GM12878 (cell line): Measurements from ENCODE around the gene CSRNP2. TPM values are rescaled to one million over a fixed set of nuclear protein-coding genes. Genes with fewer than 3 reads are reported as not detected.

Source experiments
- ATAC-seq: fragments of 200-7000 bp; cut with Tn5 transposase; 3 replicates; pipeline ENCODE4 v1.9.1; 2020; ENCODE audit warnings: mild to moderate bottlenecking, moderate library complexity
- BruUV-seq: library from RNA; stranded (reverse); fragments of 400-500 nt; replicated peaks from 2 replicates; lab custom pipeline; 2021; lab: Mats Ljungman, UMichigan
- CTCF ChIA-PET: fragments of 300-600 bp; sonication (Branson Sonifier 250); formaldehyde crosslinking; extraction: SDS; loops from one replicate; lab custom pipeline; 2021; ENCODE audit warnings: inconsistent platforms; lab: Yijun Ruan, JAX
- POLR2A ChIA-PET: fragments of 350-600 bp; formaldehyde crosslinking; extraction: SDS; loops from one replicate; lab custom pipeline; 2021; ENCODE audit warnings: inconsistent platforms; lab: Charles Lee
- RAD21 ChIA-PET: fragments of 300-600 bp; sonication (Branson Sonifier 250); formaldehyde crosslinking; loops from one replicate; lab custom pipeline; 2023; ENCODE audit warnings: antibody characterized with exemption; ENCODE audit not compliant: unreplicated experiment; lab: Charles Lee
- SMC1A ChIA-PET: fragments of 300-600 bp; sonication (Branson Sonifier 250); formaldehyde crosslinking; loops from one replicate; lab custom pipeline; 2023; ENCODE audit not compliant: unreplicated experiment, uncharacterized antibody; lab: Charles Lee
- DNase-seq: peaks from one replicate; pipeline ENCODE4 v3.0.0-alpha.2; 2011; ENCODE audit warnings: low read depth, low spot score
- FAIRE-seq: peaks from 3 replicates; lab custom pipeline; 2011; peaks lifted over from hg19 to GRCh38; lab: Jason Lieb, UNC
- H2AFZ ChIP-seq: 2 replicates; pipeline ENCODE4 v1.6.0; 2011; ENCODE audit warnings: low read depth, low read length, control low read depth; ENCODE audit not compliant: control insufficient read depth
- H3K27ac ChIP-seq: 2 replicates; pipeline ENCODE4 v1.5.1; 2011; ENCODE audit warnings: control low read depth; ENCODE audit not compliant: control insufficient read depth, insufficient read depth
- H3K27me3 ChIP-seq, 2 experiments: replicated peaks in 1 of 2; 2 replicates each; pipeline versions ENCODE4 v1.6.0 to v1.6.1; 2011; ENCODE audit warnings: low read length in 1 of 2; ENCODE audit not compliant: control insufficient read depth in 2 of 2, insufficient read depth in 2 of 2
- H3K36me3 ChIP-seq, 2 experiments: 2 replicates each; pipeline ENCODE4 v1.5.1; 2011; ENCODE audit warnings: low read length in 1 of 2; ENCODE audit not compliant: control insufficient read depth in 2 of 2, insufficient read depth in 2 of 2
- H3K4me1 ChIP-seq: 2 replicates; pipeline ENCODE4 v1.6.1; 2011; ENCODE audit warnings: mild to moderate bottlenecking, low read length, moderate library complexity, mixed read lengths; ENCODE audit not compliant: control insufficient read depth, insufficient read depth
- H3K4me2 ChIP-seq: 2 replicates; pipeline ENCODE4 v1.6.0; 2011; ENCODE audit warnings: control low read depth; ENCODE audit not compliant: control insufficient read depth, insufficient read depth
- H3K4me3 ChIP-seq: fragments of 200-600 bp; sonication (generic); 2 replicates; pipeline ENCODE4 v1.5.1; 2016
- H3K79me2 ChIP-seq: 2 replicates; pipeline ENCODE4 v1.6.0; 2011; ENCODE audit warnings: low read length; ENCODE audit not compliant: control insufficient read depth, insufficient read depth
- H3K9ac ChIP-seq: 2 replicates; pipeline ENCODE4 v1.8.0; 2011; ENCODE audit warnings: low read length, control low read depth, mixed read lengths; ENCODE audit not compliant: control insufficient read depth, insufficient read depth
- H3K9me3 ChIP-seq: replicated peaks from 3 replicates; pipeline ENCODE4 v1.5.1; 2011; ENCODE audit warnings: mild to moderate bottlenecking, low read length; ENCODE audit not compliant: control insufficient read depth, insufficient read depth
- H4K20me1 ChIP-seq: 2 replicates; pipeline ENCODE4 v1.6.0; 2011; ENCODE audit not compliant: control insufficient read depth, insufficient read depth
- ATF3 ChIP-seq: IDR thresholded peaks from 2 replicates; pipeline ENCODE4 v1.6.1; 2011; ENCODE audit warnings: low read depth, mild to moderate bottlenecking, low read length, moderate library complexity, borderline replicate concordance; ENCODE audit errors: extremely low read depth
- CEBPB ChIP-seq, 2 experiments: fragments of 150-350 bp in 1 of 2; IDR thresholded peaks; 2 replicates each; pipeline ENCODE4 v1.6.1; 2012 to 2014; ENCODE audit warnings: low read depth in 2 of 2, low read length in 2 of 2, borderline replicate concordance in 1 of 2, inconsistent platforms in 1 of 2
- CREM ChIP-seq: IDR thresholded peaks from 2 replicates; pipeline ENCODE4 v1.6.1; 2014; ENCODE audit warnings: antibody characterized with exemption, low read depth
- EED ChIP-seq: sonication (generic); IDR thresholded peaks from 2 replicates; pipeline ENCODE4 v1.6.1; 2016; ENCODE audit warnings: antibody characterized with exemption, low read depth
- EGR1 ChIP-seq, 2 experiments: IDR thresholded peaks; 1 replicate in 1 of 2; 2 replicates in 1 of 2; pipeline ENCODE4 v1.6.1; 2011 to 2012; ENCODE audit warnings: low read depth in 2 of 2, low read length in 2 of 2, borderline replicate concordance in 1 of 2, mild to moderate bottlenecking in 1 of 2, moderate library complexity in 1 of 2
- ELK1 ChIP-seq: IDR thresholded peaks from 2 replicates; pipeline ENCODE4 v1.6.1; 2012; ENCODE audit warnings: low read depth, low read length, improper control_type of control experiment
- ESRRA ChIP-seq: IDR thresholded peaks from 2 replicates; pipeline ENCODE4 v1.6.1; 2012; ENCODE audit warnings: mild to moderate bottlenecking, low read length, improper control_type of control experiment
- EZH2 ChIP-seq: IDR thresholded peaks from 2 replicates; pipeline ENCODE4 v1.6.1; 2012; ENCODE audit warnings: low read depth, mild to moderate bottlenecking, control low read depth, inconsistent platforms, low read length, borderline replicate concordance; ENCODE audit not compliant: control insufficient read depth
- FOXM1 ChIP-seq: IDR thresholded peaks from 2 replicates; pipeline ENCODE4 v1.6.1; 2012; ENCODE audit warnings: low read depth, mild to moderate bottlenecking, inconsistent platforms, low read length, moderate library complexity
- JUNB ChIP-seq: IDR thresholded peaks from 2 replicates; pipeline ENCODE4 v1.6.1; 2016; ENCODE audit warnings: antibody characterized with exemption, mild to moderate bottlenecking
- MTA3 ChIP-seq: IDR thresholded peaks from 2 replicates; pipeline ENCODE4 v1.6.1; 2012; ENCODE audit warnings: low read length, inconsistent platforms, borderline replicate concordance
- PAX5 ChIP-seq: IDR thresholded peaks from 2 replicates; pipeline ENCODE4 v1.6.1; 2011; ENCODE audit warnings: low read depth, low read length, borderline replicate concordance
- POLR2A ChIP-seq: IDR thresholded peaks from 2 replicates; pipeline ENCODE4 v1.6.1; 2011; ENCODE audit warnings: low read depth, mild to moderate bottlenecking, low read length
- SREBF1 ChIP-seq: IDR thresholded peaks from 2 replicates; pipeline ENCODE4 v1.6.1; 2012; ENCODE audit warnings: mild to moderate bottlenecking, low read length
- SUPT20H ChIP-seq: IDR thresholded peaks from 2 replicates; pipeline ENCODE4 v1.6.1; 2011; ENCODE audit warnings: low read depth, mild to moderate bottlenecking, low read length, moderate library complexity, borderline replicate concordance; ENCODE audit not compliant: control insufficient read depth
- TARDBP ChIP-seq: IDR thresholded peaks from 2 replicates; pipeline ENCODE4 v1.6.1; 2016; ENCODE audit warnings: borderline replicate concordance
- TCF7 ChIP-seq: IDR thresholded peaks from 2 replicates; pipeline ENCODE4 v1.6.1; 2014; ENCODE audit warnings: antibody characterized with exemption, borderline replicate concordance
- ZNF274 ChIP-seq: IDR thresholded peaks from one replicate; pipeline ENCODE4 v1.8.0; 2011; ENCODE audit not compliant: insufficient read length, insufficient read depth
- ZSCAN29 ChIP-seq: fragments of 450-650 bp; IDR thresholded peaks from 2 replicates; pipeline ENCODE4 v1.6.1; 2017; ENCODE audit warnings: mild to moderate bottlenecking, moderate library complexity
- WGBS: methylation state at CpG from one replicate; pipeline ENCODE4 v1.1.6; 2016; ENCODE audit warnings: low lambda C conversion rate; ENCODE audit not compliant: insufficient replicate concordance, insufficient coverage; ENCODE audit errors: missing lambda C conversion rate; 5-methylcytosine and 5-hydroxymethylcytosine counted together
- in situ Hi-C: fragments of 300-500 bp; cut with MboI; formaldehyde crosslinking; loops from 9 replicates; pipeline ENCODE4 v1.14.3; 2018; ENCODE audit warnings: mixed read lengths
- intact Hi-C: fragments of 100-400 bp; cut with micrococcal nuclease; formaldehyde crosslinking; loops from one replicate; pipeline ENCODE4 v1.14.2; 2022; ENCODE audit not compliant: unreplicated experiment
- polyA plus RNA-seq, 11 experiments: library from polyadenylated mRNA; depleted of rRNA in 4 of 11; unstranded in 6 of 11; stranded (reverse) in 5 of 11; fragments of >200 nt; fragmentation: Nextera tagmentation in 4 of 11; fragmentation: Illumina TruSeq in 1 of 11; extraction: Ambion mirVana in 4 of 11; extraction: Trizol in 1 of 11; gene quantifications; 1 replicate in 1 of 11; 2 replicates in 10 of 11; pipeline versions ENCODE4 v1.2.1 to v1.2.3, GENCODE V29; 2011 to 2016; ENCODE audit warnings: inconsistent platforms in 2 of 11, missing spikeins in 2 of 11, low read depth in 1 of 11
- total RNA-seq, 4 experiments: library from RNA; depleted of rRNA in 3 of 4; stranded (reverse); fragments of >200 nt in 3 of 4; fragmentation: Illumina TruSeq in 1 of 4; extraction: Trizol in 1 of 4; gene quantifications; 2 replicates each; pipeline versions ENCODE4 v1.2.1 to v1.2.3, GENCODE V29; 2013 to 2021
- TF ChIP-seq, protein P1 (sequence below): IDR thresholded peaks from 2 replicates; pipeline ENCODE4 v1.6.1; 2011; ENCODE audit warnings: low read depth, low read length, improper control_type of control experiment, borderline replicate concordance
- TF ChIP-seq, protein P2 (sequence below): IDR thresholded peaks from 2 replicates; pipeline ENCODE4 v1.6.1; 2011; ENCODE audit warnings: borderline replicate concordance, low read depth, mild to moderate bottlenecking, moderate library complexity, mixed read lengths, low read length; ENCODE audit not compliant: insufficient read depth; ENCODE audit errors: extremely low read length

CSRNP2 gene
- total and polyA plus RNA-seq, 10 of the 15 experiments (the other 5 are each of a cell fraction or from before 2014, with no cell fraction given) = 1.2 to 12.1 (median 6.3) TPM

GRCh38 chr12:51033457-51034089, 49.8 kb downstream of the CSRNP2 start (continued):
- TF ChIP-seq ZNF274 = no peak
- no peak for TF ChIP-seq TCF7
- no peak for TF ChIP-seq ELK1

- H3K9me3 ChIP-seq = no peaks in the 10 kb centered on the region
- ATAC-seq (no peak), DNase-seq (no peak), FAIRE-seq (no peak)
- H3K4me1 ChIP-seq = no peaks in the 10 kb centered on the region
- H4K20me1 ChIP-seq = no peaks in the 10 kb centered on the region
- no TSS peak for BruUV-seq
- H3K9ac ChIP-seq = no peak overlapping the region
- ChIA-PET CTCF (interaction anchor here (0.6 to 1.2 kb wide), 3 partner anchors 19 to 535 kb away, joined by 3 to 4 read pairs (median 3); no protein-coding TSS in a partner anchor), POLR2A (no interaction called here), RAD21 (interaction anchor here (1.0 kb wide), 1 partner anchor 208 kb away, joined by 3 read pairs; no protein-coding TSS in a partner anchor), SMC1A (interaction anchor here (0.6 to 1.3 kb wide), 3 partner anchors 14 to 308 kb away, joined by 3 to 4 read pairs (median 3); no protein-coding TSS in a partner anchor)
- 59% methylated on average over 2 of the region's 2 CpGs for WGBS
- in situ Hi-C loops = no loop called here
- H3K4me3 ChIP-seq = no peak overlapping the region
- H3K36me3 ChIP-seq = no peaks in the 10 kb centered on the region
- no peaks in the 10 kb centered on the region; a peak in 1 of 4 replicates for H3K27me3 ChIP-seq
- H3K27ac ChIP-seq = no peak overlapping the region
- intact Hi-C loops = no loop called here
- no peaks in the 10 kb centered on the region for H3K79me2 ChIP-seq
- H3K4me2 ChIP-seq = no peak overlapping the region
- H2AFZ ChIP-seq = no peak overlapping the region
- TF ChIP-seq, protein P1, sequence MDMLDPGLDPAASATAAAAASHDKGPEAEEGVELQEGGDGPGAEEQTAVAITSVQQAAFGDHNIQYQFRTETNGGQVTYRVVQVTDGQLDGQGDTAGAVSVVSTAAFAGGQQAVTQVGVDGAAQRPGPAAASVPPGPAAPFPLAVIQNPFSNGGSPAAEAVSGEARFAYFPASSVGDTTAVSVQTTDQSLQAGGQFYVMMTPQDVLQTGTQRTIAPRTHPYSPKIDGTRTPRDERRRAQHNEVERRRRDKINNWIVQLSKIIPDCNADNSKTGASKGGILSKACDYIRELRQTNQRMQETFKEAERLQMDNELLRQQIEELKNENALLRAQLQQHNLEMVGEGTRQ = no peak
- TF ChIP-seq MTA3 (no peak), FOXM1 (no peak), ZSCAN29 (no peak), EED (no peak), ATF3 (no peak), CREM (no peak), CEBPB (IDR thresholded peaks at IDR 0.05; ENCODE audit: borderline replicate concordance in 1 of 2, low read depth in 2 of 2, low read length in 2 of 2) (no peak), POLR2A (no peak), JUNB (no peak), ESRRA (no peak), PAX5 (no peak), TARDBP (no peak), SREBF1 (no peak), SUPT20H (no peak), EGR1 (IDR thresholded peaks at IDR 0.05; ENCODE audit: borderline replicate concordance in 1 of 2, low read depth in 2 of 2, low read length in 2 of 2) (no peak), EZH2 (no peak)
- TF ChIP-seq, protein P2, sequence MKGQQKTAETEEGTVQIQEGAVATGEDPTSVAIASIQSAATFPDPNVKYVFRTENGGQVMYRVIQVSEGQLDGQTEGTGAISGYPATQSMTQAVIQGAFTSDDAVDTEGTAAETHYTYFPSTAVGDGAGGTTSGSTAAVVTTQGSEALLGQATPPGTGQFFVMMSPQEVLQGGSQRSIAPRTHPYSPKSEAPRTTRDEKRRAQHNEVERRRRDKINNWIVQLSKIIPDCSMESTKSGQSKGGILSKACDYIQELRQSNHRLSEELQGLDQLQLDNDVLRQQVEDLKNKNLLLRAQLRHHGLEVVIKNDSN = no peak
Measured at GRCh38 chr12:51033048-51033447, 50.3 kb downstream of the CSRNP2 start.
